Stimulated activated CD4-positive, alpha-beta T cell treated with anti-CD3 and anti-CD28 coated beads, Interleukin-12 subunit alpha, Interleukin-12 subunit beta, amount 100 ng/mL, for 48 hours (primary cell): ENCODE results near the gene HAVCR2.
"Not testable (repeated sequence)": the region's sequence is repeated elsewhere in the genome, so short reads cannot be mapped to it uniquely, and the experiment has no call there.

Experiments used
- DNase-seq, 3 donors: peaks; one replicate each; pipeline ENCODE4 v3.0.0-alpha.2; 2020; ENCODE audit warnings: low read depth in 2 of 3, low spot score in 1 of 3

Gene HAVCR2

GRCh38 chr5:157100140-157100679 lies 8.6 kb downstream of the HAVCR2 start:
- peak; percentile 11 to 50 (median 20) for DNase-seq

GRCh38 chr5:157088342-157088990 lies 20.4 kb downstream of the HAVCR2 start:
- DNase-seq: no peak

DNA sequence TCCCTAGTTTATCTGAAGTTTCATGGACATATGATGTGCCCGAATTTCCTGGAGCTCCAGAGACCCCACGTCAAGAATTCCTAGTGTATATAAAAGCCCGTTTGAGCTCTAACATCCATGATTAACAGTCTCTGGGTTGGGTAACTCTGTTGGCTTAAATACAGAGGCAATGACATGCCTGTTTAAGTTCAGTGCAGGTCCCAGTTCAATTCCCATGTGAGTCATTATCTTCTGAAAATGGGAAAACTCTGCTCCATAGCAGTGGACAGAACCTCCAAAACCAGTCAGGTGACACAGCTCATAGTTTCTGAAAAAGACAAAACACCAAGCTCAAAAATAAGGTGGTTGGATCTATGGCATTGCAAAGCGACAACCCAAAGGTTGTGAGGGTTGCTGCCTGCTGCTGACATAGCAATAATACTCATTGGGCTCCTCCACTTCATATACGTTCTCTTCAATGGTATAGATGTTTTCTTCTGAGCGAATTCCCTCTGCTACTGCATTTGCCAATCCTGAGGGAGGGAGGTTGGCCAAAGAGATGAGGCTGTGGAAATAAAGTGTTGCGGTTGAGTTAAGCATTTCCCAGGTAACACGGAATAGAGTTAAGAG lies 22.0 kb downstream of the HAVCR2 start:
- DNase-seq: no peak

- no peak for DNase-seq
Measured at GRCh38 chr5:157085930-157086329, 22.9 kb downstream of the HAVCR2 start.

- no peak for DNase-seq
Measured at GRCh38 chr5:157080286-157080685, 28.6 kb downstream of the HAVCR2 start.

DNA sequence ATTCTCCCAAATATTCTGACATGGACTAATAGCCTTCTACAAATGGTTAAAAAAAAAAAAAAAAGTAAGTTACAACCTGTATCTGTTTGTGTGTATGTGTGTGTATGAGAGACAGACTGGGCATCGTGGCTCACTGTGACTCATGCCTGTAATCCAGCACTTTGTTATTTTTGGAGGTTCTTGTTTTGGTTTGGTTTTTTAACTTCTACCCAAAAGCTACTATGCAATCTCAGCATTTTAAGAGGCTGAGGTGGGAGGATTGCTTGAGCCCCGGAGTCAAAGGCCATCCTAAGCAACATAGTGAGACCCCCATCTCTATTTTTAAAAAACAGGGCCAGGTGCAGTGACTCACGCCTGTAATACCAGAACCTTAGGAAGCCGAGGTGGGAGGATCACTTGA lies 32.3 kb downstream of the HAVCR2 start:
- no peak for DNase-seq

GRCh38 chr5:157072508-157072907 lies 36.3 kb downstream of the HAVCR2 start:
- no peak for DNase-seq

DNA sequence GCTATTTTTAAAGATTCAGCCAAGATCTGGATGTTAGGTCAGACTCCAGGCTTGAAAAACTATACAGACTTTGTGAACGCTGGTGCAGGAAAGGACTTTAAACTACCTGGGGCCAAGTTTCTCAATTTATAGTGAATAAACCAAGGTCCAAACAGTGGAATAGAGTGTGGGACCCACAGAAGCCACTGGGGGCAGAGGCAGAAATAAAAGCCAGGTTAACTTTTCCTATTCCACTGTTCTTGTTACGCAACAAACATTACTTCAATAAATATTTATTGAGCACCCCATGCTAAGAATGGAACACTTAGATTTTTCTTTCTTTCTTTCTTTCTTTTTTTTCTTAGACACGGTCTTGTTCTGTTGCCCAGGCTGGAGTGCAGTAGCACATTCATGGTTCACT lies 38.9 kb downstream of the HAVCR2 start:
- DNase-seq: no peak

DNA sequence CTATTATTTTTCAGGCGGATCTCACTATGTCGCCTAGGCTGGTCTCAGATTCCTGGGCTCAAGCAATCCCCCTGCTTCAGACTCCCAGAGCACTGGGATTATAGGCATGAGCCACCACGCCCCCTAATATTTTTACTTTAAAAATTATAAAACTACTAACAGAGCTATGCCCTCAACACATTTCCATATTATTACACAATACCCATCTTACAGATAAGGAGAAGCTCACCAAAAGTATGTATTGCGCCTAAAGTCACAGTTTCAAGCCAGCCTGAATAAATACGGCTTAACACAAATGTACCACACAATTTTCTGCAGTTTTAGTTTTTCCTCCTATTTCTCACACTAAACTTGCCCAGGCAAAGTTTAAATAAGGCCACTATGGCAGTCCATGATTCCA lies 40.1 kb downstream of the HAVCR2 start:
- no peak for DNase-seq

DNA sequence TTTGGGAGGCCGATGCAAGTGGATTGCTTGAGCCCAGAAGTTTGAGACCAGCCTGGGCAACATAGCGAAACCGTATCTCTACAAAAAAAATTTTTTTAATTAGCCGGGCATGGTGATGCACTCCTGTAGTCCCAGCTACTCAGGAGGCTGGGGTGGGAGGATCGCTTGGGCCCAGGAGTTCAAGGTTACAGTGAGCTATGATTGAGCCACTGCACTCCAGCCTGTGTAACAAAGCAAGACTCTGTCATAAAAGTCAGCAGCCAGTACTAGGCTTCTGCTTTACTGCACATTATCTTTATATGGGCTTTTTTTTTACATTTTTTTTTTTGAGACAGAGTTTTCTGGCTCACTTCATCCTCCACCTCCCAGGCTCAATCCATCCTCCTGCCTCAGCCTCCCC lies 40.5 kb downstream of the HAVCR2 start:
- DNase-seq: no peak

DNA sequence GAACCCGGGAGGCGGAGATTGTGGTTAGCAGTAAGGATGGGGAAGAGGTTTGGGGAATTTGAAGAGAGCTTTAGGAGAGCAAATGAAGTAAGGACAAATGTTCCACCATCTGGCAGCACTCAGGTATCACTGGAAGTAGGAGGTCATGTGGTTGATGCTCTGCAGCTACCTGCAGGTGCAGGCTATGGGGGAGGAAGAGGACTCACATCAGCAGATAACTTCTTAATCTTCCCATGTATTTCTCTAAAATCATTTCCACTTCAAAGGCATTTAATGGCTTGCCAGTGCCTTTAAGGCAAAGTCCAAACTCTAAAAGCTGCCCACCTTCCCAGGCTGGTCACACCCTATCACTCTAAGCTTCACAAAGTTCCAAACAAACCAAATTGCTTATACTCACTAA lies 41.8 kb downstream of the HAVCR2 start:
- DNase-seq: no peak

GRCh38 chr5:157066080-157066479 lies 42.8 kb downstream of the HAVCR2 start:
- DNase-seq: no peak

- DNase-seq: no peak
Measured at GRCh38 chr5:157063776-157064430, 44.9 kb downstream of the HAVCR2 start.

GRCh38 chr5:157059891-157060290 lies 49.0 kb downstream of the HAVCR2 start:
- DNase-seq: no peak

- DNase-seq: no peak
Measured at GRCh38 chr5:157059093-157059539, 49.7 kb downstream of the HAVCR2 start, which contains the start of gene HAVCR1. Gene HAVCR1, minus strand, starts transcription at chr5:157059116. Its CDS starts 1,173 bp downstream, at chr5:157057943.

DNA sequence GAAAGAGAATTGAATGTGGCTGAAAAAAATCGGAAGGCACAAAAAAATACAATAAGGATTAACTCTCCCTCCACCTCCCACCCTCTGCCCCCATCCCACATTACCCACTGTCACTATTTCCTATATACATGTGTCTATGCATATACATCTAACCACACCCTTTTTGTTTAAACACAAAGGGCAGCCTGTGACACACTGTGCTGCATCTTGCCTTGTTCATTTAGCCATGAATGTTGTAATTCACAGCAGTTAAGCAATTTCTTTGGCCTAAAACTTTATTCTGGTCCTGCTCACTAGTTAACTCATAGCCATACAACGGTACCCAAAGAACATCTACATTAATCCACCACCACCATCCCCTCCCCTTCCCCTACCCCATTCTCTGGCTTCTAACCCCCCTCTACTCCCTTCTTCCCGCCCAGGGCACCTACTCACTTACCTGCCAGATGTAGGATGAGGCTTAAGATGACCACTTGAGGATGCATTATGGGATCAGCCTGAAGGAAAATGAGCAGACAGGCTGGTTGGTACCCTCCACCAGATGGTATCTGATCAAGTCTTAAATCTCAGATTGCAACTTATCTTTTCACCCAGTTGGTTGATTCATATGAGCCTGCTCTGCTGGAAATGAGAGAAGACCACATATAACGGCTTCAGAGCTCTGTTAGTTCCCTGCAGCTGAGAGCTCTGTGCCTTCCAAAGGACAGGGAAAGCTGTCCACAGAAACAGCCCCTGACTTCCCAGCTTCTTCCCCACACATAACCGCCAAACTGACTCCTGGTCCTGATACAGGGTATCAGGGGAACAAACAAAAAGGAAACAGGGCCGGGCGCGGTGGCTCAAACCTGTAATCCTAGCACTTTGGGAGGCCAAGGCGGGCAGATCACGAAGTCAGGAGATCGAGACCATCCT lies 51.1 kb downstream of the HAVCR2 start:
- no peak for DNase-seq

GRCh38 chr5:157056848-157057247 lies 52.0 kb downstream of the HAVCR2 start:
- DNase-seq: not testable (repeated sequence)

- no peak for DNase-seq
Measured at GRCh38 chr5:157051604-157052245, 57.1 kb downstream of the HAVCR2 start.

DNA sequence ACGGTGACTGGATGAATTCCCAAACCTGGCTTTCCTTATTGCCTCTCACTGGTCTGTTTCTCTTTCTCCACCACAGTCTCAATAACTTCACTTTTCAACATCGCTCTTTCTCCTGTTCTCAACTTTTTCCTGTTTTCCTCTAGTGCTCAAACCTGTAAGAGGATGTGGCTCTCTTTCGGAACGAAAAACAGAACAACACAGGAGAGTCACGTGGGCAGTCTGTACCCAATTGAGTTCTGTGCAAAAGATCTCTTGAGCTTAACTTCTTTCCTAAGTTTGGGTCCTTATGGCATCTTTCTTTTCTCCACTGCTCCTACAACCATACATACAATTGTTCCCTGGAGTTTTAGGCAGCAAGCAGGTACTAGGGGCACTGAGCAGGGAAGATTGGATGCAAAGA lies 58.8 kb downstream of the HAVCR2 start:
- no peak for DNase-seq

GRCh38 chr5:157049605-157050004 lies 59.2 kb downstream of the HAVCR2 start:
- no peak for DNase-seq

DNA sequence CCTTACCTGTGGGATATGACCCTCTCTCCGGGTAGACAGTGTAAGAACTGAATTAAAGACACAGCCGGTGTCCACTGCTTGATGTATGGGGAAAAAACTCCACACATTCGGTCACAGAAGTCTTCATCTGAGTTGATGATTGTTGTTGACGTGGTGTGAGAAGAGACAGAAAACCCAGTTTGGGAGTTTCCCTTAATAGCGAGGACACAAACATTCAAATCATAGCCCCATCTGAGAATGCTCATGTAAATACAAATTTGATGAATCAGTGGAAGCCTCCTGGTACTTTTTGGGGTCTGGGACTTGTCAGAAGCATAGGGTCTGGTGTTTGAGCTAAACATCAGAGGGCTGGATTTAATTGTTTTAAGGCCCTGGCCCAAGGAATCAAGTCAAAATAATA lies 60.9 kb downstream of the HAVCR2 start:
- no peak for DNase-seq
